ENCODE results near the gene VRK2.
"Not testable (repeated sequence)": the region's sequence is repeated elsewhere in the genome, so short reads cannot be mapped to it uniquely, and the experiment has no call there.

VRK2 gene

GRCh38 chr2:58168130-58168529 lies 121.5 kb downstream of the VRK2 start:
- H3K27ac ChIP-seq (ENCODE audit: low read depth, low read length); H3K27me3 ChIP-seq (ENCODE audit: control insufficient read depth, insufficient read depth, low read length); H3K4me1 ChIP-seq (ENCODE audit: control insufficient read depth, insufficient read depth, low read length); H3K4me3 ChIP-seq (ENCODE audit: low read depth, low read length); H3K9ac ChIP-seq (ENCODE audit: low read depth, low read length); H3K9me3 ChIP-seq (ENCODE audit: control insufficient read depth, insufficient read depth, low read length): not testable (repeated sequence)
- H3K36me3 ChIP-seq (ENCODE audit: control insufficient read depth, insufficient read depth, low read length): peaks cover 27% of the 10 kb centered on the region

GRCh38 chr2:58169845-58170244 lies 123.2 kb downstream of the VRK2 start:
- H3K4me3 ChIP-seq (ENCODE audit: low read depth, low read length); H3K9ac ChIP-seq (ENCODE audit: low read depth, low read length); H3K4me1 ChIP-seq (ENCODE audit: control insufficient read depth, insufficient read depth, low read length); H3K9me3 ChIP-seq (ENCODE audit: control insufficient read depth, insufficient read depth, low read length); H3K27ac ChIP-seq (ENCODE audit: low read depth, low read length); H3K27me3 ChIP-seq (ENCODE audit: control insufficient read depth, insufficient read depth, low read length): not testable (repeated sequence)
- H3K36me3 ChIP-seq (ENCODE audit: control insufficient read depth, insufficient read depth, low read length): peaks cover 12% of the 10 kb centered on the region

- not testable (repeated sequence) for H3K4me1 ChIP-seq (ENCODE audit: control insufficient read depth, insufficient read depth, low read length); H3K9ac ChIP-seq (ENCODE audit: low read depth, low read length); H3K36me3 ChIP-seq (ENCODE audit: control insufficient read depth, insufficient read depth, low read length); H3K4me3 ChIP-seq (ENCODE audit: low read depth, low read length); H3K27me3 ChIP-seq (ENCODE audit: control insufficient read depth, insufficient read depth, low read length); H3K27ac ChIP-seq (ENCODE audit: low read depth, low read length); H3K9me3 ChIP-seq (ENCODE audit: control insufficient read depth, insufficient read depth, low read length)
Measured at GRCh38 chr2:58170334-58170933, 123.8 kb downstream of the VRK2 start.

GRCh38 chr2:58171831-58172230 lies 125.2 kb downstream of the VRK2 start:
- H3K27ac ChIP-seq (ENCODE audit: low read depth, low read length); H3K4me1 ChIP-seq (ENCODE audit: control insufficient read depth, insufficient read depth, low read length); H3K36me3 ChIP-seq (ENCODE audit: control insufficient read depth, insufficient read depth, low read length); H3K27me3 ChIP-seq (ENCODE audit: control insufficient read depth, insufficient read depth, low read length); H3K9me3 ChIP-seq (ENCODE audit: control insufficient read depth, insufficient read depth, low read length); H3K9ac ChIP-seq (ENCODE audit: low read depth, low read length); H3K4me3 ChIP-seq (ENCODE audit: low read depth, low read length): not testable (repeated sequence)

GRCh38 chr2:58177187-58177586 lies 130.6 kb downstream of the VRK2 start:
- H3K27ac ChIP-seq (ENCODE audit: low read depth, low read length); H3K9me3 ChIP-seq (ENCODE audit: control insufficient read depth, insufficient read depth, low read length); H3K4me3 ChIP-seq (ENCODE audit: low read depth, low read length); H3K9ac ChIP-seq (ENCODE audit: low read depth, low read length); H3K4me1 ChIP-seq (ENCODE audit: control insufficient read depth, insufficient read depth, low read length); H3K36me3 ChIP-seq (ENCODE audit: control insufficient read depth, insufficient read depth, low read length); H3K27me3 ChIP-seq (ENCODE audit: control insufficient read depth, insufficient read depth, low read length): not testable (repeated sequence)

- not testable (repeated sequence) for H3K9me3 ChIP-seq (ENCODE audit: control insufficient read depth, insufficient read depth, low read length); H3K9ac ChIP-seq (ENCODE audit: low read depth, low read length); H3K27ac ChIP-seq (ENCODE audit: low read depth, low read length); H3K4me3 ChIP-seq (ENCODE audit: low read depth, low read length); H3K4me1 ChIP-seq (ENCODE audit: control insufficient read depth, insufficient read depth, low read length); H3K27me3 ChIP-seq (ENCODE audit: control insufficient read depth, insufficient read depth, low read length)
- H3K36me3 ChIP-seq (ENCODE audit: control insufficient read depth, insufficient read depth, low read length): peaks cover 12% of the 10 kb centered on the region; the same call in 1 of the 2 replicates
Measured at GRCh38 chr2:58180175-58180574, 133.6 kb downstream of the VRK2 start.

GRCh38 chr2:58180635-58181034 lies 134.0 kb downstream of the VRK2 start:
- Histone ChIP-seq H3K4me3 (ENCODE audit: low read depth, low read length) (no peak overlapping the region), H3K9me3 (ENCODE audit: control insufficient read depth, insufficient read depth, low read length) (no peaks in the 10 kb centered on the region), H3K9ac (ENCODE audit: low read depth, low read length) (no peak overlapping the region), H3K4me1 (ENCODE audit: control insufficient read depth, insufficient read depth, low read length) (no peaks in the 10 kb centered on the region), H3K27me3 (ENCODE audit: control insufficient read depth, insufficient read depth, low read length) (no peaks in the 10 kb centered on the region), H3K36me3 (ENCODE audit: control insufficient read depth, insufficient read depth, low read length) (peaks cover 12% of the 10 kb centered on the region; the same call in 1 of the 2 replicates), H3K27ac (ENCODE audit: low read depth, low read length) (no peak overlapping the region)

GRCh38 chr2:58182527-58182926 lies 135.9 kb downstream of the VRK2 start:
- no peak overlapping the region for H3K4me3 ChIP-seq (ENCODE audit: low read depth, low read length)
- no peaks in the 10 kb centered on the region for H3K9me3 ChIP-seq (ENCODE audit: control insufficient read depth, insufficient read depth, low read length)
- H3K27ac ChIP-seq (ENCODE audit: low read depth, low read length): no peak overlapping the region
- no peaks in the 10 kb centered on the region for H3K4me1 ChIP-seq (ENCODE audit: control insufficient read depth, insufficient read depth, low read length)
- H3K27me3 ChIP-seq (ENCODE audit: control insufficient read depth, insufficient read depth, low read length): no peaks in the 10 kb centered on the region
- no peak overlapping the region for H3K9ac ChIP-seq (ENCODE audit: low read depth, low read length)
- H3K36me3 ChIP-seq (ENCODE audit: control insufficient read depth, insufficient read depth, low read length): peaks cover 13% of the 10 kb centered on the region; the same call in 1 of the 2 replicates

GRCh38 chr2:58186501-58186900 lies 139.9 kb downstream of the VRK2 start:
- Histone ChIP-seq H3K9ac (ENCODE audit: low read depth, low read length) (no peak overlapping the region), H3K4me3 (ENCODE audit: low read depth, low read length) (no peak overlapping the region), H3K27ac (ENCODE audit: low read depth, low read length) (no peak overlapping the region), H3K36me3 (ENCODE audit: control insufficient read depth, insufficient read depth, low read length) (peaks cover 43% of the 10 kb centered on the region), H3K4me1 (ENCODE audit: control insufficient read depth, insufficient read depth, low read length) (no peaks in the 10 kb centered on the region), H3K9me3 (ENCODE audit: control insufficient read depth, insufficient read depth, low read length) (no peaks in the 10 kb centered on the region), H3K27me3 (ENCODE audit: control insufficient read depth, insufficient read depth, low read length) (no peaks in the 10 kb centered on the region)

GRCh38 chr2:58187022-58187421 lies 140.4 kb downstream of the VRK2 start:
- H3K4me1 ChIP-seq (ENCODE audit: control insufficient read depth, insufficient read depth, low read length); H3K27ac ChIP-seq (ENCODE audit: low read depth, low read length); H3K4me3 ChIP-seq (ENCODE audit: low read depth, low read length); H3K27me3 ChIP-seq (ENCODE audit: control insufficient read depth, insufficient read depth, low read length); H3K9ac ChIP-seq (ENCODE audit: low read depth, low read length); H3K9me3 ChIP-seq (ENCODE audit: control insufficient read depth, insufficient read depth, low read length): not testable (repeated sequence)
- peaks cover 48% of the 10 kb centered on the region for H3K36me3 ChIP-seq (ENCODE audit: control insufficient read depth, insufficient read depth, low read length)

- H3K27me3 ChIP-seq (ENCODE audit: control insufficient read depth, insufficient read depth, low read length): no peaks in the 10 kb centered on the region
- no peak overlapping the region for H3K9ac ChIP-seq (ENCODE audit: low read depth, low read length)
- no peaks in the 10 kb centered on the region for H3K9me3 ChIP-seq (ENCODE audit: control insufficient read depth, insufficient read depth, low read length)
- H3K4me1 ChIP-seq (ENCODE audit: control insufficient read depth, insufficient read depth, low read length): no peaks in the 10 kb centered on the region
- H3K36me3 ChIP-seq (ENCODE audit: control insufficient read depth, insufficient read depth, low read length): peaks cover 68% of the 10 kb centered on the region
- no peak overlapping the region for H3K4me3 ChIP-seq (ENCODE audit: low read depth, low read length)
- H3K27ac ChIP-seq (ENCODE audit: low read depth, low read length): no peak overlapping the region
Measured at GRCh38 chr2:58194458-58194857, 147.9 kb downstream of the VRK2 start.

- H3K9ac ChIP-seq (ENCODE audit: low read depth, low read length): no peak overlapping the region
- peaks cover 71% of the 10 kb centered on the region for H3K36me3 ChIP-seq (ENCODE audit: control insufficient read depth, insufficient read depth, low read length)
- no peak overlapping the region for H3K27ac ChIP-seq (ENCODE audit: low read depth, low read length)
- H3K4me1 ChIP-seq (ENCODE audit: control insufficient read depth, insufficient read depth, low read length): no peaks in the 10 kb centered on the region
- H3K27me3 ChIP-seq (ENCODE audit: control insufficient read depth, insufficient read depth, low read length): no peaks in the 10 kb centered on the region
- H3K9me3 ChIP-seq (ENCODE audit: control insufficient read depth, insufficient read depth, low read length): no peaks in the 10 kb centered on the region
- no peak overlapping the region for H3K4me3 ChIP-seq (ENCODE audit: low read depth, low read length)
Measured at GRCh38 chr2:58195662-58196061, 149.1 kb downstream of the VRK2 start.

All from HUES48 (cell line).